Putamen (tissue), 1 donor: ENCODE measurements around the gene IKZF1.

Source experiments
- DNase-seq: peaks from one replicate; pipeline ENCODE4 v3.0.0-alpha.2; 2016; ENCODE audit warnings: low spot score

Gene IKZF1

GRCh38 chr7:50308532-50309385 is 4.2 kb downstream of the IKZF1 start:
- no peak for DNase-seq

DNA sequence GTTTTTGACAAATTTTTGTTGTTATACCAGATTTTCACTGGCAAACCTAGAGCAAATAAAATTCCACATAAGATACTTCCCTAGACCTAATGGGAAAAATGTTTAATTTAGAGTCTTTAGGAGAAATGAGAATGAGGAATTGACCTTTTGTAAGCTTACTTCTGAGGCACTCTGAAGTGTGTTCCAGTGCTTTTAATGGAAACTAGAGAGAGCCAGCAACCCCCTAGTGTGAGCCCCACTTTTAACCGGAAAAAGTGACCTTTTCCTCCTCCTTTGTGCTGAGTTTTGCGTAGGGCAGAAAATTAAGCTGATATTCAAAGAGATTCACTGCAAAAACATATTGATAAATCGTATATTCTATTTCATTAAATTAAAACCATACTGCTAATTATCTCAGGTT is 5.2 kb downstream of the IKZF1 start:
- no peak for DNase-seq

- no peak for DNase-seq
Observed at GRCh38 chr7:50310361-50310760, 5.8 kb downstream of the IKZF1 start.

GRCh38 chr7:50310956-50311355 is 6.4 kb downstream of the IKZF1 start:
- DNase-seq: no peak

DNA sequence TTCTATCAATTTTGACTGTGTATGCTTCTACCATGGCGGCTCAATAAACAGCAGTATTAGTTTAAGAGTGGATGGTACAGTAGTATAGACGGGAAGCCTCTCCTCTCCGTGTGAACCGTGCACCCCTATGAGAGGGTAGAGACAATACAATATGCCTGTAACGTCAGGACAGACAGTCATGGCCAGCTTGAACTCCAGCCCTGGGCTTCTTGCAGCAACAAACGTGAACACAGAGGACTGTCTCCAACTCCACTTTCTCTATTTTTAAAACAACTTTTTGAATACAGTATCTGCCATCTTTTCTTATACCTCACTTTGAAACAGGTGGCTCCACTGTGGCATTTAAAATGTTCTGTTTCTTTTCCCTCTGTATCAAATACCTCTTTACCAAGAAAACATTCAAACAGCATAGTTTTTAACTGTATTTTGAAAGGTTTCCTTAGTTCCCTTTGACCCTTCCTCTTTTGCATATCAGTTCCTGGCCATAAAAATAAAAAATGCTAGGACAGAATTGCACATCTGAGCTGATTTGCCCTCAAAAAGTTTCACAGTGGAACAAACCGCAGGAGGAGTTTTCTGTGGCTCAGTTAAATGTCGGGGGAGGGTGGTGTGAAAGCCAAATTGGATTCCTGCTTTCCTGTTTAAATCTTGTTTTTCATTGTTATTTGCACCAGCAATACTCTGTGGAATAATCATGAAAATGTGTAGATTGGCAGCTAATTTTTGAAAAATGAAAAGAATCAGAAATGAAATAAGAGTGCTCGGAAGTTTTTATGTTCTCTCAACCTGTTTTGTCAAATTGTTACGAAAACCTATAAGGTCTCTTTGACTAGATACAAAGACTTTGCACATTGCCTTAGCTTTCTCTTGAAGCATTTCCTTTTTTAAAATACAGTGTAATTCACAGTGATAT is 8.0 kb downstream of the IKZF1 start:
- DNase-seq: no peak

GRCh38 chr7:50314836-50315592 is 10.5 kb downstream of the IKZF1 start:
- no peak for DNase-seq

GRCh38 chr7:50315739-50316671 is 11.5 kb downstream of the IKZF1 start:
- no peak for DNase-seq

GRCh38 chr7:50317221-50317678 is 12.7 kb downstream of the IKZF1 start:
- no peak for DNase-seq

DNA sequence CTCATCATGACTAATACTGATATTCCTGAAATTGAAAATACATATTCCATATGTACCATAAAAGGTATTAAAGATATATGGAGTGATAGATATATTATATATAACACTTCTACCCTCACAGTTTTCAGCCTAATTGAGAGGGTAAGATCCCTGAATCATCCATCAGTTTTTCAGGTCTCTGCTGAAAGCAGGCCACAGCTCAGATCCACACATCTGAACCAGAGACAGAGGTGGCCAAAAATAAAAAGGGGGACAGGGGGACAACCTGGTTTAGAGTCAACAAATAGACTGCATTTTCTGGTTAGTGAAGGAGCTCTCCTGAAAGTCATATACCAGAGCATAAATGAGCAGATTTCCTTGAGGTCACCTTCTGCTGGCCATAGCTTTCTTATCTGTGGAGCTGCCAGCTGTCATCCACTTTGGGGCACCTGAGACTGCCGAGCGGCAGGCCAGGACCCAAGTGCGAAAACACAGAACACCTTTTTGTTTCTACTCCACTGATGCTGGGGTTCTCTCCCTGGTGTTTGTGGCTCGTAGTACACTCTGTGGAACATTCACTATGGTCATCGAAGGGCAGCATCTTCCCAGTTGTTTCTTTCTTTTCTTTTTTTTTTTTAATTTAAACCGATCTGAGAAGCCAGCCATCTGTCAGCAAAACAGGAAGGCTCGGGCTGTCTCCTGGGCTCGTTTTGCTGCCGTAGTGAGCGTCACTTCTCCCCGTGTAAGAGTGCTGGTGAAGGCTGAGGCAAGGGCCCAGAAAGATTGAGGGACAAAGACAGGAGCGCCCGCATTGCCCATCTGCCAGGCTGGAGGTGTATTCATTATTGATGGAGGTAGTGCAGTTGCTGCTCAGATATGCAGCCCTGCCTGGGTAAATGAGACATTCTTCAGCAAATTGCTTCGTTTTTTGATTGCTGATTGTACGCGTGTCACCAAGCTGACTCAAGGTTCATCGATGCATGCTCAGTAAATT is 13.5 kb downstream of the IKZF1 start:
- no peak for DNase-seq

DNA sequence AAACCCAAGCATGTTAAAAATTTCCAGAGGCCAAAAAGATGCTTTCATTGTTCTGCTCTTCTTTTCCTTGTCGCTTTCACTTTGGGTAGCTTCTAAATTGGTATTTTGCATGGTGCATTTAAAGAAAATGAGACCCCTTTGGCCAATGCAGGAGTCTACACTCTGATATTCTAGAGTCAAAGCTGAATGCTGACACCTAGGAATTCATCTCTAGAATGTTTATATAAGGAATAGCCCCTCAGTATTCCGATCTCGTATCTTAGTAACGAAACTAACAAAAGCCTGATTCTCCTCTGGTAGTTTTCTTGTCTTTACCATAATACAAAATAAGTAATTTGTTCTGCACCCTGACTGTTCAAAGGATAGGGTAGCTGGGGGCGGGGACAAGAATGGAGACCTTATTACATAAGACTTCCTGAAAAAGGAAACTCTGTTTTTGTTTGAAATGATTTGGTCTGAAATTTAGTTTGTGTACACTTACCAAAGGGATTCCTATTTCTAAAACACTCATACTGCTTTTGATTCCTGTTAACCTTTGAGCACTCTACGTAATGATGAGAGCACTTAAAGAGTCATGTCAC is 17.1 kb downstream of the IKZF1 start:
- DNase-seq: no peak

- DNase-seq: no peak
Observed at GRCh38 chr7:50324113-50324512, 19.6 kb downstream of the IKZF1 start.

- no peak for DNase-seq
Observed at GRCh38 chr7:50327443-50327842, 22.9 kb downstream of the IKZF1 start.

GRCh38 chr7:50329775-50330174 is 25.3 kb downstream of the IKZF1 start:
- DNase-seq: no peak

DNA sequence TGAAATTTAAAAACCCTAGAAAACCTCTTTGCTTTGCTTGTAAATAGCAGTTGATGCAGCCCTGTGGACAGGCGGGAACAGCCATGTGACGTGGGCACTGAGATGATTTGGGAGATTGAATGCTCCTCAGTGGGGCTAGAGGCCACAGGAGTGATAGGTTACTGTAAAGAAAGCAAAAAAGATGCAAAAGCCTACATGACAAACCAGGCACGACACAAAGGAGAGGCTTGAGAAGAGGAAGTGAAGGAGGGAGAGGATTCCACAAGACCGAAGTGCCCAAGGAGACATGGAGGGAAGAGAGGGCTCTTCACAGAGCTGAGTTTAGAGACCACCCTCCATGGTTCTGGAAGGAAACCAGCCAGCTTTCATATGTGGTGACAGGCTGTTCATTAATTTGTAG is 25.7 kb downstream of the IKZF1 start:
- no peak for DNase-seq

DNA sequence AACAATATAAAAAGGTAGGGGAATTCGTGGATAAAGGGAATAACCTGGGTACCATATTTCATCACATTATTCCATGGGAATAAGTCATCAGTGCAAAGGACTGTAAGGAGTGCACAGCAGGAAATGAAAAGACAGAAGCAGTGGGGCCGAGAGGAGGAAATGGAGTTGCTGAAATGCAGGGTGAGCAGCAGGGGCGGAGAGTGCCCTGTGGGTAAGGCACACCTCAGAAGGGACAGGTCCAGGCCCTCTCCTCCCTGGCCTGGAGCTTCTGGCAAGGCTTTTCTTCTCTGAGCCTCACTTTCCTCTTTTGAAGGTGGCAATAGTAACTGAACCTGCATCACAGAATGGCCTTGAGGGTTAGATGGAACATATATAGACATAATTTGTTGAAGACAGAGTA is 26.2 kb downstream of the IKZF1 start:
- DNase-seq: no peak

DNA sequence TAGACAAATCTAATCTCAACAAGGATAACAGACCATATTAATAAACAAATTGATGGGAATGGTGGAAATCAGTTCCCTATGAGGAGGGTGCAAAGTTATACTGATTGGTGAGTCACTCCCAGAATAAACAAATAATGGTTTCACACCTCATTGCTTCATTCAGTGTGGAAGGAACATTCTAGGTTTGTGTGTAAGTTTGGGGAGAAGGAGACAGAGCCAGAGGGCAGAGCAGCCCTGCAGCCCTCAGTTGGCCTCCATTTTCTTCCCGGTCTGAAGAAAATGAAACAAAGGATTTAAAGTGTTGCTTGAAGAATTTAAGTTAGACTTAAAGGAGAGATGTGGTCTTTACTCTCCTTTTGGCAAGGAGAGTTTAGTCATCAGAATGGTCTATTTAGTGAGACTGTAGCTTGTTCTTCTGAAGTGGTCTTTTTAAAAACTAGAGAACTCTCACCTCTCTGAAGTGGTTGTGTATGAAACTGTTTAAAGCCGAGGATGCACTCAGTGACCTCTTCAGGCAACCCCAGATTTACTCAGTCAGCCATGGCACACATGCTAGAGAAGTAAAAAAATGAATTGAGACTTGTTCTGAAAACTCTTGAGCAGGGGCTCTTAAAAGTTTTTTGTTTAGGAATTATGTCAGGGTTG is 27.2 kb downstream of the IKZF1 start:
- DNase-seq: no peak

DNA sequence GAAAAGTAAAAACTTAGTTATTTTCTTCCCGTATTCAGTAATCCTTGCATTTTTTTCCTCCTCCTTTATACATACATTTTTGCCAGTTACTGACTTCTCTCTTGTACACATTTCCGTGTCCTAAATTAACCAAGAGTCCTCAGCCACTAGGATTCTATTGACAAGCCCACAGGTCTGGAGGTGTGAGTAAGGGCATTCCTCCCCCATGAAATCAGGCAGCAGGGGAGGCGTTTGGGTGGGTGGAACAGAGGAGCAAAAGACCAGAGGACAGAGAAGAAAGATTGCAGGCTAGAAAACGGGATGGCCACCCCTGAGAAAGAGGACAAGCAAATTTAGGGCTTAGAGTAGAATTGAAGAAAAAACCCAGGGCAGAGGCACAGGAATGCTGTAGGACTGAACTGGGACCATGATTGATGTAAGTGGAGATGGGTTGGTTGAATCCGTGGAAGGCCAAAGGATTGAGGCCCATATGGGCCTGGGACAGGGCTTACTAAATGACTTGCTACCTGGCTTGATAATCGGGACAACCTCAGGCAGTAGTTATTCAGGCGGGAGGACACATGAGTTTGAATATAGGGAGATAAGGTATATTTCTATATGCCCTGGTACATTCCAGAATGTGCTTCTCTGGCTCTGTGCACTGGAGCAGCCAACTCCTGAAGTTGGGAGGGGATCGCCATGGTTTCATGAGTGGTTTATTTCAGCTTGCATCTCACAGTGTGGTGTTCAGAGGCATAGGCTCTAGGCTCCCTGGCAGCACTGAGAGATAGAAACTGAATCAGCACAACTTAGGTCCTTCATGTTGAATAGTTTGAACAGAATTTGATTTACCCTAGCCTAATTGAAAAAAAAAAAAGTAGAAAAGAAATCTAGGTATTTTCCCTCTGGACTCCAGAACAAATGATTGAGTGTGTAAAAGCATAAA is 28.0 kb downstream of the IKZF1 start:
- DNase-seq: no peak

DNA sequence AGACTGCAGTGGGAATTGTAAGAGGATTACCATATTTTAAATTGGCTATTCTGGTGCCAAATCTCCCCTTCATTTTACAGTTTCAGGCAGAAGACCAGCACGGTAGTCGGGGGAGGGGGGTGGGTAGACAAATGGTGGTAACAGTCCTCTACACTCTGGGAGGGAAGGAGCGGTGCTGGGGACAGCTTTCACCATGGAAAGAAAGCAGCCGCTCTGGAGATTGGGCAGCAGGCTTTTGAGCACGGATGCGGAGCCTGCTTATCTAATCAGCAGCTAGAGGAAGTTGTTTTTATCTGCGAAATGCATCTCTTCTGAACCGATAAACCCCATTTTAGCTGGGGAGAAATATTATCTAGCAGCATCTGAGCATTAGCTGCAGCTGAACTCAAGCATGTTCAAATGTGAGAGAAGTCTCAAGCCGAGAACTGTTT is 28.7 kb downstream of the IKZF1 start:
- no peak for DNase-seq
